HG02943 (cell line): ENCODE measurements around the gene CD300H.

Experiments
- ATAC-seq: cut with Tn5 transposase; IDR thresholded peaks from one replicate; pipeline ENCODE4 v1.9.1; 2021; ENCODE audit warnings: mild to moderate bottlenecking, low read depth, moderate library complexity; ENCODE audit not compliant: unreplicated experiment

The CD300H gene

DNA sequence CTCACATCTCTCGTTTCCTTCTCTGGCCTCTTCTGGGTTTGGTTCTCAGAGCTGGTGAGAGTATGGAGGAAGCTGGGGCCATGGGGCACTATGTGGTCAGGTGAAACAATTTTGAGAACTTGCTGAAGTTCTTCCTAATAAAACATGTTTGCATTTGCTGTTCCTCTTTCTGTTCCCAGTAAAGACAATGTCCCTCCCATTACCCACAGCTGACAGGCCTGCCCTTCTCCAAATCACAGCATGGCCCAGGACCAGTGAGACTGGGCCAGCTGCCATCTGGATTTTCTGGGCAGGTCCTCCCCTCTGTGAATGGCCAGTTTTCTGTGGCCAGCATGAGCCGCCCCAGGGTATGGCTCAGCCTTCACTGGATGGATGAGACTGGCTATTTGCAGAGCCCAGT lies at the start of gene CD300H:
TSS of gene CD300H (minus strand) at position 113 of the 400 bp plus-strand sequence.
- no peak for ATAC-seq

DNA sequence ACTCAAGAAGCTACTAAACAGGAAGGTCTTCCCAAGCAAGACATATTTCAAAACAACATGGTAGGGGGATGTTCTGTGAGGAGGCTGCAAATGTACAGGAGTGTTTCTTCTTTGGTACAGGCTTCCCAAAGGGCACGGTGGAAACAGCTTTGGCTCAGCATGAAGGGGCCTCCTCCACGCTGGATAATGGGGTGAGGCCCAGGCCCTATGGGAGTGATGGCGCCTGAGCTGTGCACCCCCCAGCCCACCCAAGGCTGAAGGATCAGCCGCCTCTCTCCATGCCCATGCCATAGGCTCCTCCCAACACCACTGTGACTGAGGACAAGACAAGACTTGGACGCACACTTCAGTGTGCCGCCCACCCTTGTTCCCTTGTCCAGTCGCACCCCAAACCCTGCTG lies 49.4 kb upstream of the CD300H start:
- ATAC-seq = no peak

DNA sequence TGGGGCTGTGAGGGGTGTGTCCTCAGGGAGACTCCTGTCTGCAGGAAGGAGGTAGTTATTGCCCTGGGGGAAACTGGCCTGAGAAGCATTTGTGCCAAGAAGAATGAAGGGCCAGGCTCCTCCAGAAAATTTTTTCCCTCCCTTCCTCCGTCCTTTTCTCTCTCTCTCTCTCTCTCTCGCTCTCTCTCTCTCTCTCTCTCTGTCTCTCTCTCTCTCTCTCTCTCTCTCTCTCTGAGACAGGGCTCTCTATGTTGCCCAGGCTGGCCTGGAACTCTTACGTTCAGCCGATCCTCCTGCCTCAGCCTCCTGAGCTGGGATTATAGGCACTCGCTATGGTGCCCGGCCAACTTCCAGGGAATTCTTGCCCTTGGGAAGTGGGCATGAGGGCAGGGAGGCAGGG lies 44.7 kb upstream of the CD300H start:
- no peak for ATAC-seq

DNA sequence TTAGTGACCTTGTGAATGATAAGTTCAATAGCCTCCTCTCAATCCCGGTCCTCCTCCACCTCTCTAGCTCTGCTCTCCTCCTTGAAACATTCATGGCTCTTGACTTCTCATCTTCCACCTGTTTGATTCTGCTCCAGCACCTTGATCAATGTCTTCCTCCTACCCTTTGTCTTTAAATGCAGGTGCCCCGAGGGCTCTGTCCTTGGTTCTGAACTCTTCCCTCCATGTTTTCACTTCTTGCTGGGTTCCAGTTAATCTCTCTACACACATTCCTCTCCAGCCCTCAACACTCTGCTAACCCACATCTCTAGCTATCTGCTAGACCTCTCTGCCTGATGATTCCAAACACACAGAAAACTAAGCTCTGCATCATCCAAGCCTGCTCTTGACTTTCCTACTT lies 42.8 kb upstream of the CD300H start:
- no peak for ATAC-seq

DNA sequence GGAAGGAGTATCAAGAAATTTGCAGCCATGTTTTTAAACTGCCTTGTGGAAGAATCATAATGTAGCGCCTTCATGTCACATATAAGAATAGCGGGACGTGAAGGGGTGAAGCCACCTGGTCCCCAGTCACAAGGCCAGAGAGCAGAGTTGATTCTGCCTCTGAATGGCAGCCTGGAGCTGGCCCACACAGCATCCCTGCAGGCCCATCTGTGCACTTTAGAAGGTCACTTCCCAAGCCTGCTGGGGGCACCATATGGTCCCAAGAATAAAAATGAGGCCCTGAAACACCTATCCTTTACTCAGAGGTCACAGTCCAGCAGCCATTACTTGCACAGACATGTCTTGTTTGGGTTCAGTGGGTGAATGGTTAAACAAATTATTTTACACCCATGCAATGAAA lies 41.2 kb upstream of the CD300H start:
- no peak for ATAC-seq

DNA sequence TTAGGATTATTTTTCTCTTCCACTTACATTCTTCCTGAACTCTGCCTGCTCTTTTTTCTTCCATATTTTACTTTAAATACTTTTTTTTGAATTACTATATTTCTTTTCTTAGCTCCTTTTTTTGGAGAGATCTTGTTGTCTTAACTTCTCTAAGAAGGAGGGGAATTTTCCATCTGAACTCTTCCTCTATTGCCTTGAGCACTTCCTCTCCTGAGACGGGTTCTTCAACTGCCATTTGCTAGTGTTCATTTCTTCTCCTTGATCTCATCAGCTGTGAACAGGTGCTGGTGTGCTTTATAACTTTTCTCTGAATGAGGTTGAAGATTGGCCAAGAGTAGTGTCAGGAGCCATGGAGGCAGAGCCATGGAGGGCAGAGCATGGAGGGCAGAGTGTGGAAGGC lies 39.9 kb upstream of the CD300H start:
- no peak for ATAC-seq

DNA sequence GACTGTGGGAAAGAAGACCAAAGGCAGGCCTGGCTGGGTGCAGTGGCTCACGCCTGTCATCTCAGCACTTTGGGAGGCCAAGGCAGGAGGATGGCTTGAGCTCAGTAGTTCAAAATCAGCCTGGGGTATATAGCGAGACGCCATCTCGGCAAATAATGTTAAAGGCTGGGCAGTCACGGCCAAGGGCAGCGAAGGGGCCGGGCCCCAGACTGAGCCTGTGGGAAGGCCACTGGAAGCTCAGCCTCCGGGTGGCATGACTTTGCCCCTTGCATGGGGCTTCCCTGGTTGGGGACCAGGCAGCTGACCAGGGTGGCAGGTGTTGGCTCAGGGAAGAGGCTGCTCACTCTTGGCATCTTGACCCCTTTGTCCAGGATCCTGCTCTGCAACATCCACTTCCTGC lies 38.7 kb upstream of the CD300H start:
- no peak for ATAC-seq

DNA sequence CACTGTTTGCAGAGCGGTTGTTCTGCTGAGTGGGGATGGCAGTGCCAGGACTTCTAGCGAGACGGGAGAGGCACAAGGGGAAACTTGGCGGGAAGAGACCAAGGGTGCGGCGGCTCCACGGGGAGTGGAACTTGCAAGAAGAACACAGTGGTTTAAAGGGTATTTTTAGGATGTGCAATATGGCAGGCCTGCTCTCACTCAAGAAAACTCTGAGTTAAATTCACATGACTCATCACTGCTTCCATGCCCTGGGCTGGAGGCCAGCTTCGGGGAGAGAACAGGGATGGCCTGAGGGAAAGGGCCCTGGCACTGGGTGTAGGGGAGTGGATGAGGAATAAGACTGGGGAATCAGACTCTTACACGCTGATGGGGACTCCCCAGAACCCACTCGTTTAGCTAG lies 38.1 kb upstream of the CD300H start:
- no peak for ATAC-seq

DNA sequence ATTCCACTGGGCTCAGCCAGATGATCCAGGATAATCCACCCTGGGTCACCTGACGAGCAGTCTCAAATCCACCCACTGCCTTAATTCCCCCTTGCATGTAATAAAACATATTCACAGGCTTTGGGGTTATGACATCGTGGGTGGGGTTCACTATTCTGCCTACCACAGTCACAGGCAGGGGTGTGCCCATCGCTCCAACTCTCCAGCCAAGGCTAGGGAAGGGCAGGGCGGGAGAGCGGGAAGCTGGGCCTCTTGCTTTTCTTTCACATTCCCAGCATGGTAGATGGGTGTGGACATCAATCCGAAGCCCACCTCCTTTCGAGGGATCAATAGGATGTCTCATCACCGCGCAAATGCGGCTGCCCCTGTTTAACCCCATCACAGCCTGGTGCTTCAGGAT lies 37.5 kb upstream of the CD300H start:
- no peak for ATAC-seq

DNA sequence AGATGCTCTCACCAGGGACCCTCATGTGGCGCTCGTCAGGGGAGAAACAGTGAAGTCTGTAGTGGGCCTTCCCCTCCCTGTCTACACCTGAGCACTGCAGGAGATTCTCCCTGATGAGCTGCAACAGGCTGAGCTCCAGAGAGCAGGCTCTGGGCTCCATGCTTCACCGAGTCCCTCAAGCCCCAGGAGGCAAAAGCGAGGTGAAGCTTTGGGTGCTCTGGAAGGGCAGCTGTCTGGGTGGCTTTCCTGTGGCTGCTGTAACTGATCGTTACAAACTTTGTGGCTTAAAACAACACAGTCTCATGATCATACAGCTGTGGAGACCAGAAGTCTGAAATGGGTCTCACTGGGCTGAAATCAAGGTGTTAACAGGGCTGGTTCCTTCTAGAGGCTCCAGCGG lies 36.9 kb upstream of the CD300H start:
- ATAC-seq = no peak

DNA sequence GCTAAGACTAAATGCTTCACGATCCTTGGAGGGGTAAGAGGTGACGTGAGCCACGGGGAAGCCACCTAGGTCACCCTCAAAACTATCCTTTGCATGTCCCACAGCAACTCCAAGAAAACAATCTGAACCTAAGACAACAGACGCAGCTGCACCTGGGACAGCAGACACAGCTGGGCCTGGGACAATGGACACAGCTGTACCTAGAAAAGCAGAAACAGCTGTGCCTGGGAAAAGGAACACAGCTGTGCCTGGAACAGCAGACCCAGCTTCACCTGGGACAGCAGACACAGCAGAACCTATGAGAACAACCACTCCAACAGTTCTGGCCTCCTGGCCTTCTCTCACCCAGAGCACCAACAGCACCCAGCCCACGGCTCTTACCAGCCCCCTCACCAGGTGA lies 36.4 kb upstream of the CD300H start:
- no peak for ATAC-seq

DNA sequence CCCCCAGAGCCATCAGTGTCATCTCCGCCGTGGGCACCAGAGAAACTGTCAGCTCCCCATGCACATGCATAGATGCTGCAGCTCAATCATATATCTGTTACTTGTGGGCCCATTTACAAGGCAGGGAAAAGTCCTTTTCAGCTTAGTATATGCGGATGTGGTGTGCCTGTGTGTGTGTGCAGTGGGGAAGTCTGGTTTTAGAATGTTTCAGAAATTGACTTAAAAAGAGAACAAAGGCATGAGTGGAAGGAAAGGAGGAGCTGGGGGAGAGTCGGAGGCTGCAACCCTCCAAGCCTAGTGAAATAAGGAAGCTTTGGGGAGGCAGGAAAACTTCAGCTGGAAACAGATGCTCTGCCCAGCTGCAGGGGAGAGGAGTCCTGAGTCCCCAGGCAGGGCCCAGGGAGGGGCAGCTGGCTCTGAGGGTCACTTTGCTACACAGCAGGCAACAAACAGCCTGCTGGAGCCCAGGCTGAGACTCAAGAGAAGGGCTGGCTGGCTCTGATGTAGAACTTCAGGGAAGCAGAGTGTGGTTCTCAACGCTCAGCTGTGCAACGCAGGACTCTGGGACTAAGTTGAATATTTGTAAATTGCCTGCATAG lies 35.8 kb upstream of the CD300H start:
- ATAC-seq = no peak

DNA sequence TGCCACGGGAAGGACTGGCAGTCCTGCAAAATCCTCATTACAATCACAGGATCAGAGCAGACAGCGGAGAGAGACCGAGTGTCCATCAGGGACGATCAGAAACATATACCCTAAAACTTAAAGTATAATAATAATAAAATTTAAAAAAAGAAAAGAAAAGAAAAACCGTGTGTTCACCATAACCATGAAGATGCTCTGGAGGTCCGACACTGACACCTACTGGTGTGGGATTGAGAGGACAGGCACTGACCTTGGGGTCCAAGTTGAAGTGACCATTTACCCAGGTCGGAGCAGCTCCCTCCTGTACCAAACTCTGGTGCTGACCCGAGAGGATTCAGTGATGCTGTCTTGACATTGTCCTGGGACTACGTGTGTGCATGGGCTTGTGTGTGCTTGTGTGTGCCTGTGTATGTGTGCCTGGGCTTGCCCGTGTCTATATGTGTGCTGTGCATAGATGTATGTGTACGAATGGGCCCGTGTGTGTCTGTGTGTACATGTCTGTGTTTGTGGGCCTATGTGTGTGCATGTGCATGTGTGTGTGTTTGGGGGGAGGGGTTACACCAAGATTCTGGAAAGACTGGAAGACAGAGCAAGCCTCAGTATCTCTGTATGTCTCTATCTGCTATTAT lies 34.7 kb upstream of the CD300H start:
- ATAC-seq = no peak

DNA sequence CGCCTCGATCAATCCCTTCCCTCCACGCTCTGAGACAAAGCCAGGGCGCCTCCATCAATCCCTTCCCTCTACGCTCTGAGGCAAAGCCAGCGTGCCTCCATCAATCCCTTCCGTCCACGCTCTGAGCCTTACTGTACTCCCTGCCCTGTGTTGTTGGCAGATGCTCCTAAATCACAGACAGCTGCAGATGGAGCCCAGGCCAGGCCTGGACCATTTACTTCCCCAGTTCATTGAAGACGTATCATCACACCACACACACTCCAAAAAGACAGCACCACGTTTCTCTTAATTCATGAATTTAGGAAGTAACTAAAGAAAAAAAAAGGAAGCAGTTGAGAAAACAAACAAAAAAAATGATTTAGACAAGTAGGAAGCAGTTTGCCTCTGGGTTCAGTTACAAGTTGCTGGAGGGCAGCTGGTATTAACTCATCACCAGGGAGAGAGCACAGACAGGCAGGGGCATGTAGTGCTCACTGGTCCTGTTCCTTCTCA lies 32.2 kb upstream of the CD300H start:
- no peak for ATAC-seq

DNA sequence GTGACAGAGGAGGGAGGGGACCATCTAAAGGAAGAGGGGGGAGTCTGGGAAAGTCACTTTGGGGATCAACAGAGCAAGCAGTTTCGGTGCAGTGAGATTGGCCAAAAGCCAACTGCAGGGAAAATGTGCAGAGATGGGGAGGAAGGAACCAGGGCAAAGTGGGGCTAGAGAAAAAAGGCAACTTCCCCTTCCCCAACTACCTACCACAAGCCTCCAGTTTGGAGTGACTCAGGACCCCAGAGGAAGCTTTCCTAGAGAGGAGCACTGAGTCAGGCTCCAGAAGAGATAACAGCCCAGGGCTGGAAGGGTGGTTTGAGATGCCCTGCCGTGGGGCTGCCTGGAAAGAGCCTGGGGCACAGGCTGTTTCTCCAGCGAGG lies 31.7 kb upstream of the CD300H start:
- no peak for ATAC-seq

DNA sequence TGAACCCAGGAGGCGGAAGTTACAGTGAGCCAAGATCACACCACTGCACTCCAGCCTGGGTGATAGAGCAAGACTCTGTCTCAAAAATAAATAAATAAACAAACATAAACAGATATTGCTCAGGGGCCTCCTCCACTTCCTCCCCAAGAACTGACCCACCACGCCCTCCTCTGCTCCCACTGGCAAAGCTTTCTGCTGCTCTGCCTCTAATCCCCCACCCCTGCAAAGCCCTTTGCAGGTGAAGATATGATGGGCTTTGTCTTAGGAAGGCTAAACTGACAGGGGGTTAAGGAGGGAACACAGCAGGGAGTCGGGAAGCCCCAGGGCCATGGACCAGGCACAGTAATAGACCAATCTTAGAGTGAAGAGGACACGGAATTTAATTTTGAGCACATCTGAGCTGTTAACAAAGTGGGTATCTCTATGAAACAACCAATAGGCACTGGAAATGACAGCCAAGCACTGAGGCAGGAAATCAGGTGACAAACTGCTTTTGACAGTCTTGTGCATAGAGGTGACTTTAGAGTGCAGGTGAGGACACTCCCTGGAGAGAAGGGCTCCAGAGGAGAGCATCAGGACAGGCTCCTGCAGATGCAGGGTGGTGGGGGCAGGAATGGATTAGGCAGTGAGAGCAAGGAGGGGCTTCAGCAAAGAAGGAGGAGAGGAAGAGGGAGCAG lies 31.2 kb upstream of the CD300H start:
- ATAC-seq = no peak

DNA sequence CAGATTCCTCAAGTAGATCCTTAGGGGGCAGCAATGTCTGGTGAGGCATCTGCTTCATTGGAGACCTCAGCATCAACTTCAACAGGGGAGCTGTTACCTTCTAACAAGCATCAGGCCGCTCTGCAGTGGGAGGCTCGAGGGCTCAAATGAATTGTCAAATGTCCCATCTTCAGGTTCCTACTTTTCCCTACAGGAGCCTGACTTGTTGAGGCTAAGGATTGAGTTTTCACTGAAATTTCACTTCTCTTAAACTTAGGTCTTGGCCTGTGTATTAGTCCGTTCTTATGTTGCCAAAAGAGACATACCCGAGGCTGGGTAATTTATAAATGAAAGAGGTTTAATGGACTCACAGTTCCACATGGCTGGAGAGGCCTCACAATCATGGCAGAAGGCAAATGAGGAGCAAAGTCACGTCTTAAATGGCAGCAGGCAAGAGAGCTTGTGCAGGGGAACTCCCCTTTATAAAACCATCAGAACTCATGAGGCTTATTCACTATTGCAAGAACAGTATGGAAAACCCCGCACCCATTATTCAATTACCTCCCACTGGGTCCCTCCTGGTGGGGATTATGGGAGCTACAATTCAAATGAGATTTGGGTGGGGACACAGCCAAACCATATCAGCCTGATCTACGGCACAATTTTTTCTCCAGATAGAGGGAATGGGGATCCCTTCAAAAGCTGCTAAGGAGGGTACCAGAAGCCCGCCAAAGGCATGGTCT lies 29.9 kb upstream of the CD300H start:
- no peak for ATAC-seq

DNA sequence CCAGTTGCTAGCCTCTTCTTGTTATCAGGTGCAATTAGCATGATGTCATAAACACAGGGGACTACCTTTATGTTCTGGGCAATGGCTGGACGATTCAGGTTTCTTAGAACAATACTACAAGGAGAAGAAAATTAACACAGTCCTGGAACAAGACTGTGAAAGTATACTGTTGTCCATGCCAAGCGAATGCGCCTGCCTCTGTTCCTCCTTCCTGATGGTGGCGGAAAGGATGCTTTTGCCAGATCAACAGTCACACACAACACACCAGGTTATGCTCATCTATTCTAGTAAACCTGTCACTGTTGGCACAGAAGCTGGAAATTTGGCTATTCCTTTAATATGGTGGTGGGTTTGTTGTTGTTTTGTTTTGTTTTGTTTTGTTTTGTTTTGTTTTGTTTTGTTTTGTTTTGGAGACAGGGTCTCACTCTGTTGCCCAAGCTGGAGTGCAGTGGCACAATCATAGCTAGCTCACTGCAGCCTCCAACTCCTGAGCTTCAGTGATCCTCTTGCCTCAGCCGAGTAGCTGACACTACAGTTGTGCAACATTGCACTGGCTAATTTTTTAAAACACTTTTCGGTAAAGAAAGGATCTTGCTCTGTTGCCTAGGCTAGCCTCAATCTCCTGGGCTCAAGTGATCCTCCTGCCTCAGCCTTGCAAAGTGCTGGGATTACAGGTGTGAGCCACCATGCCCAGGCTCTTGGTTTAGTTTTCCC lies 27.9 kb upstream of the CD300H start:
- no peak for ATAC-seq

DNA sequence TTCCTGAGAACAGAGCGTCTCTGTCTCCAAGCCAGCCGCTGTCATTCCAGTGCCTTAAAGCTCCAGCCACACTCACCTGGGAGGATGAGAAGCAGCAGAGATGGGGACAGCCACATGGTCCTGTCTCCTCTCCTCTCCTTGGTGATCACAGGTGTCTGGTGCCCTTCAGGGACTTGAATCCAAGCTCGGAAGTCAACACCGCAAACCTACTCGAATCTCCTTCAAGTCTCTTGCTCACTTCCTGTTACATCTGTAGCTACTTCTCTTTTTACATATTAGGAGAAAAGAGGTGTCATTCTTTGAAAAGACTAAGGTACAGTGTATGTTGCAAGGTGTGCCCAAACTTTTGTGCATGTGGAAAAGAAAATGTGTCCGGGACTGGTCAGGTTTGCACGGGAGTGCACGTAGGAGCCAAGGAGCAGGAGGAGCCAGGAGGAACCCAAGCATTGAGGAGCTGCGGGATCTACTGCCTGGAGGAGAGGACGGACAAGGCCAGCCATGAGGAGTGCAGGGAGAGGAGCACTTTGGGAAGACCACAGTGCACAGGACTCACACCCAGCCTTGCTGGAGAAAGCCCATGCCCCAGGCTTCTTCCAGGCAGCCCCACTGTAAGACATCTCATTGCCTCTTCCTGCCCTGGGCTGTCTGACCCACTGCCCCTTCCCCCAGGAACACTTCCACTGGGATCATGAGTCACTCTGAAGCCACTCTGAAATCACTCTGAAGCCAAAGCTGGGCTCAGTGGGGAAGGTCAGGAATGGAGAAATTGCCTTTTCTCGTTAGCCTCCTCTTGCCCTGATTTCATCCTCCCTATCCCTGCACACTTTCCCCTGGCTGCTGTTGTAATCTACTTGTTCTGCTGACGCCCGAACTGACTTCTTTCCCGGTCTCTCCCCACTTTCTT lies 25.0 kb upstream of the CD300H start, which contains the start of gene CD300LD:
TSS of gene CD300LD (minus strand) at position 197 of the 904 bp plus-strand sequence. CDS start at position 116, 81 bp downstream.
- no peak for ATAC-seq

DNA sequence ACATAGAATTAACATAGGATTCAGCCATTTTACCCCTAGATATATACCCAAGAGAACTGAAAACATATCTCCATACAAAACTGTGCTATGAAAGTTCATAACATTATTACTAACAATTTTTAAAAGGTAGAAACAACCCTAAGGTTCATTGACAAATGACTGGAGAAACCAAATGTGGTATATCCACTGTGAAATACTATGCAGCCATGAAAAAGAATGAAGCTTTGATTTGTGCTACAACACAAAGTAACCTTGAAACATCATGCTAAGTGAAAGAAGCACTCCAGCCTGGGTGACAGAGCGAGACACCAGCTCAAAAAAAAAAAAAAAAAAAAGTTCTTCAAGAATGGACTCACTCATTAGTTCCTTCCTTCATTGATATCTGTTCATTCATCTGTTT lies 24.2 kb upstream of the CD300H start:
- ATAC-seq = no peak
